Breast epithelium (tissue), 3 donors: ENCODE data around the gene DNAH8.

ENCODE experiments used
- POLR2A ChIP-seq: fragments of 450-650 bp; IDR thresholded peaks from one replicate; pipeline ENCODE4 v1.6.1; 2016; ENCODE audit warnings: antibody characterized with exemption, mild to moderate bottlenecking, moderate library complexity
- POLR2AphosphoS5 ChIP-seq, 3 donors: sonication (generic); formaldehyde crosslinking; IDR thresholded peaks; one replicate each; pipeline ENCODE4 v1.6.1; 2017; ENCODE audit warnings: antibody characterized with exemption in 3 of 3
- TF ChIP-seq, protein P1 (sequence below), 3 donors: fragments of 450-650 bp; IDR thresholded peaks; one replicate each; pipeline ENCODE4 v1.5.1; 2016 to 2017; ENCODE audit warnings: antibody characterized with exemption in 3 of 3, mild to moderate bottlenecking in 3 of 3, moderate library complexity in 3 of 3

DNA sequence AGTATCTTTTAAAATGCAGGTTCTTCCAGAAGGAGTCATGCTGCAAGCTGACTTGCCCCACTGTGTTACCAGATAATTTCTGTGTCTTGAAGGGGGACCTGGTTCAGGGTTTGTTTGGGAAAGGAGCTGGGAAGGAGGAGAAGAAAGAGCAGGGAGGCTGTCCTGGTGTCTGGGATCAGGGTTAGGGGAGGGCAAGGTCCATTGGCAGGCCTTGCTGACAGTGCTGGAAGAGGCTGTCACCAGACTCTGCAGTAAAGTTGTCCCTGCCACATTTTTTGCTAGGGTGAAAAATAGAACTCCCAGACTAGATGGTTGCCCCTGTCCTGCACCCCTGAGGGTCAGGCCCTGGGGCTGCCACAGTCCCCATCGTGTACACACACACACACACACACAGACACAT lies 348.4 kb downstream of the DNAH8 start:
- TF ChIP-seq, protein P1, sequence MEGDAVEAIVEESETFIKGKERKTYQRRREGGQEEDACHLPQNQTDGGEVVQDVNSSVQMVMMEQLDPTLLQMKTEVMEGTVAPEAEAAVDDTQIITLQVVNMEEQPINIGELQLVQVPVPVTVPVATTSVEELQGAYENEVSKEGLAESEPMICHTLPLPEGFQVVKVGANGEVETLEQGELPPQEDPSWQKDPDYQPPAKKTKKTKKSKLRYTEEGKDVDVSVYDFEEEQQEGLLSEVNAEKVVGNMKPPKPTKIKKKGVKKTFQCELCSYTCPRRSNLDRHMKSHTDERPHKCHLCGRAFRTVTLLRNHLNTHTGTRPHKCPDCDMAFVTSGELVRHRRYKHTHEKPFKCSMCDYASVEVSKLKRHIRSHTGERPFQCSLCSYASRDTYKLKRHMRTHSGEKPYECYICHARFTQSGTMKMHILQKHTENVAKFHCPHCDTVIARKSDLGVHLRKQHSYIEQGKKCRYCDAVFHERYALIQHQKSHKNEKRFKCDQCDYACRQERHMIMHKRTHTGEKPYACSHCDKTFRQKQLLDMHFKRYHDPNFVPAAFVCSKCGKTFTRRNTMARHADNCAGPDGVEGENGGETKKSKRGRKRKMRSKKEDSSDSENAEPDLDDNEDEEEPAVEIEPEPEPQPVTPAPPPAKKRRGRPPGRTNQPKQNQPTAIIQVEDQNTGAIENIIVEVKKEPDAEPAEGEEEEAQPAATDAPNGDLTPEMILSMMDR (IDR thresholded peaks at IDR 0.05), result no peak
- TF ChIP-seq POLR2A (no peak), POLR2AphosphoS5 (IDR thresholded peaks at IDR 0.05) (no peak)
